Measurements from ENCODE around the gene ENTPD7.

The ENTPD7 gene

DNA sequence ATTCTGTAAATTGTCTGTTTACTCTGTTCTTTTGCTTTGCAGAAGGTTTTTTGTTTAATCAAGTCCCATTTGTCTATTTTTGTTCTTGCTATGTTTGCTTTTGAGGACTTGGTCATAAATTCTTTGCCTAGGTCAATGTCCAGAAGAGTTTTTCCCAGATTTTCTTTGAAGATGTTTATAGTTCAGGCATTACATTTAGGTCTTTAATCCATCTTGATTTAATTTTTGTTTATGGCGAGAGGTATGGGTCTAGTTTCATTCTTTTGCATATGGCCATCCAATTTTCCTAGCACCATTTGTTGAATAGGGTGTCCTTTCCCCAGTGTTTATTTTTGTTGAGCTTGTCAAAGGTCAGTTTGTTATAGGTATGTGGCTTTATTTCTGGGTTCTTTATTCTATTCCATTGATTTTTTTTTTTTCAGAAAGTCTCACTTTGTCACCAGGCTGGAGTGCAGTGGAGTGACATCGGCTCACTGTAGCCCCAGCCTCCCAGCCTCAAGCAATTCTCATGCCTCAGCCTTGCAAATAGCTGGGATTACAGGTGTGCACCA, 11.6 kb upstream of the ENTPD7 start:
- DNase-seq (ENCODE audit: low read depth): no peak

DNA sequence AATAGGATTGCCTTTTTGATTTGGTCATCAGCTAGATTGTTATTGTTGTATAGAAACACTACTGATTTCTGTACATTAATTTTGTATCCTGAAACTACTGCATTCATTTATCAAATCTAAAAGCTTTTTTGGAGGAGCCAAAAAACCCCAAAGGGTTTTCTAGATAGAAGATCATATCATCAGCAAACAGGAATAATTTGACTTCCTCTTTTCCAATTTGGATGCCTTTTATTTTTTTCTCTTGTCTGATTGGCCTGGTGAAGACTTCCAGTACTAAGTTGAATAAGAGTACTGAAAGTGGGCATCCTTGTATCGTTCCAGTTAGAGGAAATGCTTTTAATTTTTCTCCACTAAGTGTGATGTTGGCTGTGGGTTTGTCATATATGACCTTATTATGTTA, 10.6 kb upstream of the ENTPD7 start:
- DNase-seq (ENCODE audit: low read depth): no peak

DNA sequence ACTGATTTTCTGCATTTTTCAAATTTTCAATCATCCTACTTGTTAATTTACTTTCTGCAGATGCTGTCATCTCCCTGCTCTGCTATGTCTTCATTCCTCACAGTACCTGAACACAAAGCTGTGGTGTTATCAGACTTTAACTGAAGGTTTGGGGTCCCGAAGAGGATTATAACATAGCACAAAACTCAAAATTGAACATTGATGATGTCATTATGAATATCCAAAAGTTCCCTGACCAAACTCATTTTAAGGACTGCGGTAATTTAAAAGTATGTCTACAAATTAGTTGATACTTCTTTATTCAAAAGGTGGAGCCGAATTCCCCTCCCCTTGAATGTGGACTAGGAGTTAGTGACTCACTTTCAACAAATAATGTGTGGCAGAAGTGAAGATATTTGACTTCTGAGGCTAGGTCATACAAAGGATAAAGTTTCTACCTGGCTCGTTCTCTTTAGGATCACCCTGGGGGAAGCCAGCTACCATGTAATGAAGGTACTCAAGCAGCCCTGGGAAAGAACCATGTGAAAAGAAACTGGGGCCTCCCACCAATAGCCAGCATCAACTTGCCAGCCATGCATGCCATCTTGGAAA, 6.4 kb upstream of the ENTPD7 start:
- DNase-seq (ENCODE audit: low read depth): no peak

DNA sequence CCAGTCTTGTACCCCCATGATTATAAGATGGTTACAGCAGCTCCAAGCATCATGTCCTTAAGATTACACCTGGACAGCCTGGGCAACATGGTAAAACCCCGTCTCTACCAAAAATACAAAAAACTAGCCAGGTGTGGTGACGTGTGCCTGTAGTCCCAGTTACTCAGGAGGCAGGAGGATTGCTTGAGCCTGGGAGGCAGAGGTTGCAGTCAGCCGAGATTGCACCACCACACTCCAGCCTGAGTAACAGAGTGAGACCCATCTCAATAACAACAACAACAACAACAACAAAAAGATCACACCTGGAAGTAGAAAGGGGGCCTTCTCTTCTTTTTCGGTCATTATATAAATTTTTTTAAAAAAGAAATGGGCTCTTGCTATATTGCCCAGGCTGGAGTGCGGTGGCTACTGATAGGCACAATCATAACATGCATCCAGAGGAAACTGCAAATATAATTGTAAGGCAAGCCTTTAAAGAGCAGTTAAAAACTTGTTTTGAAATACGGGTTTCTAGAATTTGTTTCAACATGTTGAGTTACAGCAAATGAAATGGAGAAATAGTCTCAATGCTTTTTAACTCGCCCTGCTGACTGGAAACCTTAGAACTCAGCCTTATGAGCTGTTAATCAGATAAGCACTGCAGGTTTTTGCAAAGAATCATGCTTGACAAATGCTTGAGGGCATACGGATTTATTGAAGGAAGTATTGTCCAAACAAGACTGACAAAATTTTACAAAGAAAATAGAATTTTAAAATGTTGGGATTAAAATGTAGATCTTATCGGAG, 4.7 kb upstream of the ENTPD7 start:
- no peak for DNase-seq (ENCODE audit: low read depth)

DNA sequence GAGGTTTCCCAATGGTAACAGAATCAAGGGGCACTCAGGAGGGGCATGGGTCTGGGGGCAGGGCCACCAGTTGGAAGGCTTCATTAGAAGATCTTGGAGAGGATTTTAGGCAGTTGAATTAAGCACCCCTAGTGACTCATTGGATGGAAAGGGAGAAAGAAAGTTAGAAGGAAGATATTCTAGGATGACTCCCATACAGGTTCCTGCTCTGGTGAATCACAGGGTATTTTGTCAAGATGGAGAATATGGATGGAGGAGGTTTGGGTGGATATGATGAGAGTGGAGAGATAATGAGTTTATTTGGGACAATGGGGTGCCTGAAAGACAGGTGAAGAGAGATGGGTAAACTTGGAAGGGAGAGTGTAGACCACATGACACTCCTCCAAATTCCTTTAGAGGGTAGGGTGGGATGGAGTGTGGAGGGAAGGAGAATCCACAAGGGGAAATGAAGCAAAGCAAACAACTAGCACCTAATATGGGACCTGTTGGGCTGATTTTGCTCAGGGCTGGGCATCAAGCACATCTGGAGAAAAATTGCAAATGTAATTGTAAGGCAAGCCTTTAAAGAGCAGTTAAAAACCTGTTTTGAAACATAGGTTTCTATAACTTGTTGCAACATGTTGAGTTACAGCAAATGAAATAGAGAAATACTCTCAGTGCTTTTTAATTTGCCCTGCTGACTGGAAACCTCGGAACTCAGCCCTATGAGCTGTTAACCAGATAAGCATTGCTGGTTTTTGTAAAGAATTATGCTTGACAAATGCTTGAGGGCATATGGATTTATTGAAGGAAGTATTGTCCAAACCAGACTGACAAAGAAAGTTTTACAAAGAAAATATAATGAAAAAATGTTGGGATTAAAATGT, 2.9 kb upstream of the ENTPD7 start:
- DNase-seq (ENCODE audit: low read depth): no peak

DNA sequence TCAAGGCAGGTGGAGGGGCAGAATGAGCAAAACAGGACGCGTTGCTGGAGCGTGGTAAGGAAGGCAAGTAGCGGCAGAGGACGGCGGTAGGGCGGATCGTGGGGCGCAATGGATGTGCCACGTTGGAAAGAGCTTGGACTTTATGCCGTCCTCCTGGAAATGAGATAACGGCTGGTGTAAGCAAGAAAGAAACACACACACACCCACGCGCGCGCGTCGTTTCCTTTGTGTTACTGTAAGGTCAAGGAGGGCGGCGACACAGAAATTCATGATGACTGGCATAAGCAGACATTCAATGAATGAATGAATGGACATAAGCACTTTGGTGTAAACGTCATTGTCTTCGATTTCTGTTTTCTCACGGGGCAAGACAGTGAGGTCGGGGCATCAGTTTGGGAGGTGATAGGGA, 683 bp upstream of the ENTPD7 start:
- DNase-seq (ENCODE audit: low read depth): peak; percentile 50

DNA sequence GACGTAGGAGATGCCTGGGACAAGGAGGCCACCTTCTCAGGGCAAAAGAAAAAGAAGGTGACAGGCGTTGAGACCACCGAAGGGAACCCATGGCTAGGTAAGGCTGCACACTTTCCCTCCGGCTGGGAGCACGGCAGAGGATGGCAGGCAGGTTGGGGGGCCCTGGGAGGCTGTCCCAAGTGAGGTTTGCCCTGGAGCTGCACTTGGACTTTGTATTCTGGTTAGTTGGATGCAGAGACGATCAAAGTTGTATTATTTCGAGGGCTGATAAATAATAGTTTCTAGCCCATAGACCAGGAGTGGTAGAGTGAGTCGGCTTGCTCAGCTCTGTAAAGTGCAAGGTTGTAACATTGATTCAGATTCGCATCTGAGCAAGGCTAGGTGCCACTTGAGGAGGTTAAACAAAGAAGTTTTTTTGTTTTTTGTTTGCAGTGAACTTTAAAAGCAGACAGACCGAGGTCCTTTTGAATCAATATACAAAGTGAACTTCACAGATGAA, 608 bp downstream of the ENTPD7 start:
- no peak for DNase-seq (ENCODE audit: low read depth)

DNA sequence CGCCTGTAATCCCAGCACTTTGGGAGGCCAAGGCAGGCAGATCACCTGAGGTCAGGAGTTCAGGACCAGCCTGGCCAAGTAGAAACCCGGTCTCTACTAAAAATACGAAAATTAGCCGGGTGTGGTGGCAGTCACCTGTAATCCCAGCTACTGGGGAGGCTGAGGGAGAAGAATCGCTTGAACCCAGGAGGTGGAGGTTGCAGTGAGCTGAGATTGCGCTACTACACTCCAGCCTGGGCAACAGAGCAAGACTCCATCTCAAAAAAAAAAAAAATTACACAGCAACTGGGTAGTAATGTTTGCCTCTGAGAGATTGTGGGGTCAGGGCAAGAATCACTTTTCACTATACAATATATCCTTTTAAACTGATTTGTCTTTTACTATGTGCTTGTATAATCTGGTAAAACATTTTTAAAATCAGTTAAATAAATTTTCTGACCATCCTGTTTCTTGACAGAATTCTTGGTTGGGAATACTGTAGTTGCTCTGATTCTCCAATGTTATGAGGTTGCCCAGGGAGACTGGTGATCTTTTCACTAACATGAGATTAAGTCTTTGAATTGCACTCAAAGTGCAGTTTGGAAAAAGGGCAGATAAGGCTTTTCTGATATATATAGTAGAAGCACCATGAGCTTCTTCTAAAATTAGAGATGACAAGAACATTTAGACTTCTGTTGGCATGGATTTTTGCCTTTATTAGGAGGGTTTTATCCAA, 1.5 kb downstream of the ENTPD7 start:
- DNase-seq (ENCODE audit: low read depth): no peak

DNA sequence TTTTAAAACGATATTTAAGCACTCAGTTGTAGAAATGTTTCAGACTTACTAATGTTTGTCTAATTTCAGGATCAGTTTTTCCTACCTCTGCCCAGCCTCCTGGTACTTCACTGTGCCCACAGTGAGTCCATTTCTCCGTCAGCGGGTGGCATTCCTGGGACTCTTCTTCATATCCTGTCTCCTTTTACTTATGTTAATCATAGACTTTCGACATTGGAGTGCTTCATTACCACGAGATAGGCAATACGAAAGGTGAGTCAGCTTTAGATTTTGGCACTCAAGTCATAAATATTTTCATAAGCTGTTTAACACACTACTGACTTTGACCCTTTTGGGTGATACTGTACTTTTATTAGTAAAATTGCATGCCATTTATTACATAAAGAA, 2.1 kb downstream of the ENTPD7 start:
- DNase-seq (ENCODE audit: low read depth): no peak

DNA sequence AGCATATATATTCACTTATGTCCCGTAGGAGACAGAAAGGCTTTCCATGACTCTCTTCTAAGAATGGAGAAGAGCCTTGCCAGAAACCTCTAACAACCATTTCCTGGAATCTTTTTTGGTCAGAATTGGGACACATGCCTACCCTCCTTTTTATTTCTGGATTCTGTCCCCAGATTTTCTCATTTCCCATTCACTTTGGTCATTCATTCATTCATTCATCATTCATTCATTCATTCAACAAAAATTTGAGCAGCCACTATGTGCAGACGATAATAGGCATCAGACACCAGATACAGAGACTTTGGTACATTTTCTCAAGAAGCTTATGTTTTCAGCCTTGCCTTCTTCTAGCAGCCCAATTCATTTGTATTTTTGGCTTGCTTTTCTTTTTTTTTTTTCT, 6.0 kb downstream of the ENTPD7 start:
- no peak for DNase-seq (ENCODE audit: low read depth)

DNA sequence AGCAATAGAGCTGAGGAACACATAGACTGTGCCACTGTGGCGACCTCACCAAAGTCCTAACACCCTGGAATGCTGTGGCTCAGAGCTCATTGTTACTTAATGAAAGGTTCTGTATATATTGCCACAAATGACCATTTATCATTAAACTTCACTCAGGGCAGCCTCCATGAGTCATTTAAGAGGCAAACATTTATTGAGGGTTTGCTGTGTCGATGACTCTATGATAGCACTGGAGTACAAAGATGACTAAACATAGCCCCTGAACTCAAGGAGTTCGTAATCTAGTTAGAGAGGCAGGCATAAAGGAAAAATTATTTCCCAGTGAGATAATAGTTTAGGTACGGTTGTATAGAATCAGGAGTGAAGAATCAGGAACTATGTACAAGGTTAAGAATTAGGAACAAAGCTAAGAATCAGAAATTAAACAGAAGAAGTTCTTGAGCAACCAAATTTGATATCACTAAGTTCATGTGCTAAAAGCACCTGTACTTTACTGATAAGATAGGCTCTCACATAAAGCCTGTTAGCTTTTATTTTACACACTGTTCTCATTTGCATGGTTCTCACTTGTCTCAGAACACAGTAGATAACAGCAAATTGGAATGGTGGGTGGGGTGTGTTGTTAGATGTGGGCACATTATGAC, 7.9 kb downstream of the ENTPD7 start:
- no peak for DNase-seq (ENCODE audit: low read depth)

DNA sequence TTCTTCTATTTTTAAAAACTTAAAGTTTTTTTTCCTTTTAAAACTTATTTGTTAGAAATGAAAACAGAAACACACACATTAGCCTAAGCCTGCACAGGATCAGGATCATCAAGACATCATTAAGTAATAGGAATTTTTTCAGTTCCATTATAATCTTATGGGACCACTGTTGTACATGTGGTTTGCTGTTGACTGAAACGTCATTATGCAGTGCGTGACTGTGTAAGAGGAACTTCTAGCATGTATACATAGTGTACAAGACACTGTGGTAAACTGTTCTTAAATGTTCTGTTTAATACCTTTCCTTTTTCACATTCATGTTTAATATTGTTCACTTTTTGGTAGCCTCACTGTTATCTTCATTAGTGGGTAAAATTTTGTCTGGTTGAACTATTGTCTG, 12.1 kb downstream of the ENTPD7 start:
- no peak for DNase-seq (ENCODE audit: low read depth)

DNA sequence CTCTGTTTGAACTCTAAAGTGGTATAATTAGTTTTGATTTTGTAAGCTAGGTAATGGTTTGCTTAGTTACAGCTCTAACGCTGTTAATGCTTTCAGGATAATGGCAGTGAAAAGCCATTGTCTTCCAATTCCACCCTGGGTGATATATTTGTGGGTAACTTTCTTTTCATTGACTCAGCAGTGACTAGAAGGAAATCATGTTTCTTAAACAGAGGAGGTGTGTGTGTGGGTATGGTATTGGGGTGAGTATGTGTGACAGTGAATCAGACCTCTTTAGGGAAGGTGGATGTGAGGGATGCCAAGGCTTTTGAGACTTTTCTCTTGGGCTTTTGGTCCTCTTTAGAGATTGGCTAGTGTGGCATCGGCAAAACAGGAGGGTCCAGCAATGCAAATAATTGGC, 13.6 kb downstream of the ENTPD7 start:
- no peak for DNase-seq (ENCODE audit: low read depth)

DNA sequence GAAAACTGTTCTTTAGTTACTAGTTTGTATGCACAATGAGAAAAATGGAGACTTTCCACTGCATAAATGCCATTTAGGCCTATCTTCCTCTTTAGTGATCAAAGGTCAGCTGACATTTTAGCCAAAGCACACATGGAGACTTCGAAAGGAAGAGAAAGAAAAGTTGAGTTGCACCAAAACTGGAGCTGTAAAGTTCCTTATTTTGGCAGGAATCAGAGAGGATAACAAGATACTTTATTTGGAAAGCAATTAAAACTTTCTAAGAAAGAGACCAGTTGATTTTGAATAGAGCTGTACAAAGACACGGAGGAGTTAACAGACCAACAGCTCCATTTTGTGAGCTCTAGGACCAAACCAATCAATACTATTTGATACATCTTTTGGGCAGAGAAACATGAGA, 14.2 kb downstream of the ENTPD7 start:
- DNase-seq (ENCODE audit: low read depth): no peak

DNA sequence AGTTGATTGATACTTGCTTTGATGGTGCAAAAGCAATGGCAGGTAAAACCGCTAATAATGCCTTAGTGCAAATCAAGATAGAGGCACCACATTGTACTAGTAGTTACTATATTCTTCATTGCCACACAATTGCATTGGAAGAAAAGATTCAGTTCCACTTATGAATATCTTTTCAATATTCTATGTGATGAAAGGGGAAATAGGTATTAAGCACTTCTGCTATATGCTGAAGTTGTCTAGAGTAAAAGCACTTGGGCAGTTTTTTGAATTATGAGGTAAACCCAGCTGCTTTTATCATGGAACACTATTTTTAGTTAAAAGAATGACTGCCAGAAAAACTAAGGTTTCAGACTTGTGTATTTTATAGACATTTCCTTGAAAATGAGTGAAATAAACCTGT, 15.5 kb downstream of the ENTPD7 start:
- DNase-seq (ENCODE audit: low read depth): no peak

DNA sequence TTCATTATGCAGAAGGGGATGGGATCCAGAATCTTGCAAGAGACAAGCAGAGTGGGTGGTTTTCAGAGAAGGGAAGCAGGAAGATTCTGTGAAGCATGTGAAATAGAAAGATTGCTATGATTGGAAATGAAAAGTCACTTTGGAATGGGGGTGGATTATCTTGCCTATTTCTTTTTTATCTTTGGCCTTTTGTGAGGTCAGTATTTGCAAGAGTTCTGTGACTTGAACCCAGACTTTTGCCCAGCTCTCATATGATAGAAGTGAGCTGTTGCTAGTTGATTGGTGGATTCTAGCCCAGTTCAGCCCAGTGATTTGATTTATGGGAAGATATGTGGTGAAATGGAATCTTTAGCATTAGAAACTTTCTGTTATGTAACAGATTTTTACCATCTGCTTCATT, 17.1 kb downstream of the ENTPD7 start:
- DNase-seq (ENCODE audit: low read depth): no peak

DNA sequence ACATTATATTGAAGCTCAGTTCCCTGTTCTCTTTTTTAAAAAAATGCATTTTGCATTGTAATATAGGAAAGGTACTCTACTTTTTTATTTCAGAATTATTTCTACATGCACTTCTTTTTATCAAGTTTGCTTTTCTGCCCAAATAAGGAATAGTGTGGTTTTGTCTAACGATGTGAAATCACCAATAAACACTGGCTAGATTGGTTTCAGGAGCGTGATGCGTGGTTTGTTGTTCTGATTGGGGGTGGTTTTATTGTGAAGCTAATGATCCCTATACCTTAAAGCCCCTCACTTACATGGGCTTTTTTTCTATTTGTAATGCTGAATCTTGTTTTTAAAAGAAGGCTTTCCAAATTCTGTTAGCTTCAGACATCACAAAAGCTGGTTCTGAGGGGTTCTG, 17.6 kb downstream of the ENTPD7 start:
- no peak for DNase-seq (ENCODE audit: low read depth)

DNA sequence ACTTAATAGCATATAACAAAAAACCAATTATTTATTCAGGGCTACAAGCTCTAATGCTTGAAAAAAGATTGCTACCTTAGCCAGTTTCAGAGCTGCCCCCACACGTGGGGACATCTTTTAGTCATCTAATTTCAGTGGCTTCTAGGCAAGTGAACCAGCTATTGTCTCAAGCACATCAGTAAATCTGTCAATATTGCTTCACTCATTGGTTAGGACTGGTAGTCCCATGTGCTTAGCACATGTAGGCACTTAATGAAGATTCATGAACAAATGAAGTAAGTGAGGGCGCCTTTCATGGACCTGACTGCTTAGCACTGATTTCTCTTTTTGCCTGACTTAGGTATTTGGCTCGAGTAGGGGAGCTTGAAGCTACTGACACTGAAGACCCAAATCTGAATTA, 19.6 kb downstream of the ENTPD7 start:
- DNase-seq (ENCODE audit: low read depth): no peak

DNA sequence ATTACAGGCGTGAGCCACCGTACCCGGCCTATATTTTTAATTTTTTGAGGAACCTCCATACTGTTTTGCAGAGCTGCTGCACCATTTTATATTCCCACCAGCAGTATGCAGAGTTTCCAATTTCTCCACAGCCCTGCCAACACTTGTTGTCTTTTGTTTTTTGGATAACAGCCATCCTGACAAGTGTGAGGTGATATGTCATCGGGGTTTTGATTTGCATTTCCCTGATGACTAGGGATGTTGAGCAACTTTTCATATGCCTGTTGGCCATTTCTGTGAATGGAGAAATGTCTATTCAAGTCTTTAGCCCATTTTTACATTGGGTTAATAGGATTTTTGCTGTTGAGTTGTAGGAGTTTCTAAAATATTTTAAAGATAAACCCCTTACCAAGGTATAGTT, 22.2 kb downstream of the ENTPD7 start:
- no peak for DNase-seq (ENCODE audit: low read depth)

DNA sequence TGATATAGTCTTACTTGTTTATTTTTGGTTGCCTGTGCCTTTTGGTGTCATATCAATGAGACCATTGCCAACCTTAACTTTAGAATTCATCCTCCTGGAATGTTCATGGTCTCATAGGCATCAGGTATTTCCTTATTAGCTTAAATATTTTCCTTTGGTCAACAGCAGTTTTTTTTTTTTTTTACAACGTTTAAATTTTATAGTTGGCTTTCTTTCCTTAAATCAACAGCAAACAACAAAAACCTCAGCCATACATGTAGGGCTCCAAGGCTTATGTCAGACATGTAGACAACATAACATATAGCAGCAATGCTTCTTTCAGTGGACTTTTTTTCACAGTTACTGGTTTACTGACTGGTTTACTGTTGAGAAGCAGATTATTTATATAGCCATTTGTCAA, 22.7 kb downstream of the ENTPD7 start:
- no peak for DNase-seq (ENCODE audit: low read depth)

DNA sequence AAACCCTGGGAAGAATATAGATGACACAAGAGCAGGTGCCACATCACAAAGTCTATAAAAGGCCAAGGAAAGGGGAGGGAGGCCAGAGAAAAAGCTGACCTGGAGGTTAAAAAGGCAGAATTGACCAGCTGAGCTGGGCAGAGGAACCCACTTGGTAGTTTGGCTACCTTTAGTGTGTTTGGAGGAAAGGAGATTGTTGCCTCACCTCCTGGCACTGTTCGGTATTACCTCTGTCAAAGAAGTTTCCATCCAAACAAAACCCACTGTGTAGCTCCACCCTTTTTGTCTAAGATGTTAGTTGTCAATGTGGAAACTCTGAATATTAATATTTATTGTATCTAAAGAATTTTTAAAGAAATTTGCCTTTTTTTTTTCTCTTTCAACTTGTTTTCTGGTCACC, 23.4 kb downstream of the ENTPD7 start:
- DNase-seq (ENCODE audit: low read depth): no peak

DNA sequence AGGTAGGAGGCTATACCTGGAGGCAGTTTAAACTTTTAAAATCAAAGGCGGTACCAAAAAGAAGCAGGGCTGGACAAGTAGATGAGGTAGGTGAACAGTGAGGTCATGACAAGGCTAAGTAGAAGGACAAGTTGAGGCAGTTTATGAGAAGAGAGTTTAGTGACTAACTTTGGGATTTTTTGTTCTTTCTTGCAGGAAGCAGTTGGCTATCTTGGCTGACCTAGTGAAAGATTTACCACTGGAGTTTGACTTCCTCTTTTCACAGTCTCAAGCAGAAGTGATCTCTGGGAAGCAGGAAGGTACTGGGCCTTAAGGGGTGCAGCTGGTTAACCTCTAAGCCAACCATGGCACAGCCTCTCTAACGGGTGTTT, 26.3 kb downstream of the ENTPD7 start:
- no peak for DNase-seq (ENCODE audit: low read depth)
